Bronchial smooth muscle cell (primary cell): ENCODE results near the gene SPATA19. TPM values are rescaled to one million over a fixed set of nuclear protein-coding genes. Genes with fewer than 3 reads are reported as not detected.

Experiments
- total RNA-seq: library from RNA; depleted of rRNA; stranded (reverse); fragments of >200 nt; gene quantifications from 2 replicates; pipeline ENCODE4 v1.2.1, GENCODE V29; 2014

The SPATA19 gene, protein sequence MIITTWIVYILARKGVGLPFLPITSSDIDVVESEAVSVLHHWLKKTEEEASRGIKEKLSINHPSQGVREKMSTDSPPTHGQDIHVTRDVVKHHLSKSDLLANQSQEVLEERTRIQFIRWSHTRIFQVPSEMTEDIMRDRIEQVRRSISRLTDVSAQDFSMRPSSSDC
- not detected in 2 replicates for total RNA-seq

DNA sequence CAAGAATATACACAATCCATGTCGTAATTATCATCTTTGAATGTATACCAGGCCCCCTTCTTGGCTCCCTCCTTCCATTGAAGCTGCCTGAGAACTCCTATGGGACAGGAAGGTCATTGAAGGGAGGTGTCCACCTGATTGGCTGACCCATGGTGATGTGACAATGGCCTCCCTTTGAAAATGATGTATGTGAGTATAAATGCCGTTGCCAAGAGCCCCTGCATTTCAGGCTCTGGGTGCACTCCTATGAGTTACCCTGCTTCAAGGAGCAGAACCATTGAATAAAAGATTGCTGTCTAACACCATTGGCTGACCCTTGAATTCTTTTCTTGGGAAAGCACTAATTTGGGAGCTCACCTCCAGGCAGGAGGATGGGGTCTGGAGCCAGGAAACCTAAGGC, at the start of gene SPATA19:
SPATA19 (minus strand) TSS at position 101 of the 400 bp plus-strand sequence; CDS start at position 34, 67 bp downstream.

Other genes with a start within 250 kb of the SPATA19 start
- 0.17 and 0.79 TPM in 2 replicates for gene IGSF9B, start 111.5 kb upstream of the SPATA19 start, total RNA-seq
- 64.0 and 75.3 TPM in 2 replicates for gene JAM3, start 223.6 kb upstream of the SPATA19 start, total RNA-seq